NCI-H774 (cell line): ENCODE results near the gene CLEC12A.
"Not testable (repeated sequence)": the region's sequence is repeated elsewhere in the genome, so short reads cannot be mapped to it uniquely, and the experiment has no call there.

ENCODE experiments used
- DNase-seq: peaks from one replicate; lab custom pipeline; 2025; lab: John Stamatoyannopoulos, UW

The CLEC12A gene

DNA sequence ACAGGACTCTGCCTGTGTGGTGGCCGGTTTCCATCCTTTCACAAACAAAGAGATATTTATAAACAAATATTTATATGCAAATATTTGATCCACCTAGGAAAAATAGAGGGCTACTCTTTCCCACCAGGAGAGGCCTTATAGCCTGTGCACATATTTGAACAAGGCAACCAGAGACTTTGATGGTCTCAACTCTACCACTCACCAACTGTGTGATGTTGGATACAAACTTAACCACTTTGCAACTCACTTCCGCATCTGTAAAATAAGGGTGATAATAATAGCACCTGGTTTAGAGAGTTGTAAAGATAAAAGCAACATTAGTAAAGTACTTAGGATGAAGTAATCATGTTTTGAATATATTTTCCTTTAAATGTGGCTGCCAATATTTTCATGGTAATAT is 1.5 kb upstream of the CLEC12A start:
- no peak for DNase-seq

DNA sequence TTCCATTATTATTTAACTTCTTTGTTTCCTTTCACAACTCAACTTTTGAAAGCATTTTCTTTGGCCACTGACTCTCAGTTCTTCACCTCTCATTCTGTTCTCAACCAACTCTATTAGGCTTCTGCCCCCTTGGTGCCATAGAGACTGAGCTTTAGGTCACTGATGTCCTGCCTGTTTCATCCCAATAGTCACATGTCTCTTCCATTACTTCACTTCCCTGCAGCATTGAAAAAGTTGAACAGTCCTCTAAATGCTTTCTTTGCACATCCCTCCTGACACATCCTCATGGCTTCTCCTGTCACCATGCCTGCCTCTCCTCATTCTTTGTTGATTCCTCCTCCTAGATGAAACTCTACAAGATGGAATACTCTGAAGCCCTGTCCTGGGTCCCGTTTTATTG is 2.7 kb downstream of the CLEC12A start:
- no peak for DNase-seq

DNA sequence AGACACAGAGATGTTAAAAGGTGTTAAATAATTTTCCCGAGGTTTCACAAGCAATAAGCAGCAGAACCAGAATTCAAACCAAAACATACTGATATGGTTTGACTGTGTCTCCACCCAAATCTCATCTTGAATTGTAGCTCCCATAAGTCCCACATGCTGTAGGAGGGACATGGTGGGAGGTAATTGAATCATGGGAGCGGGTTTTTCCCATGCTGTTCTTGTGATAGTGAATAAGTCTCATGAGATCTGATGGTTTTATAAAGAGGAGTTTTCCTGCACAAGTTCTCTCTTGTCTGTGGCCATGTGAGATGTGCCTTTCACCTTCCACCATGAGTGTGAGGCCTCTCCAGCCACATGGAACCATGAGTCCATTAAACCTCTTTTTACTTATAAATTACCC is 3.5 kb downstream of the CLEC12A start:
- DNase-seq: not testable (repeated sequence)

DNA sequence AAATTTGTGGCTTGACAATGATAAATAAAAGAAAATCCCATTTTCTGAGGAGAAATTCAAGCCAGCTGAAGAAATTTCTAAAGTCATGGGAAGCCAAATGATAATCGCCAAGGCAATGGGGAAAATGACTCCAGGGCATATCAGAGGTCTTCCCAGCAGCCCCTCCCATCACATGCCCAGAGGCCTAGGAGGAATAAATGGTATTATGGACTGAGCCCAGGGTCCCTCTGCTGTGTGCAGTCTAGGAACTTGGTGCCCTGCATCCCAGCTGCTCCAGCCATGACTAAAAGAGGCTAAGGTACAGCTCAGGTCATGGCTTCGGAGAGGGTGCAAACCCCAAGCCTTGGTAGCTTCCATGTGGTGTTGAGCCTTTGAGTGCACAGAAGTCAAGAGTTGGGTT is 4.4 kb downstream of the CLEC12A start:
- DNase-seq: no peak

DNA sequence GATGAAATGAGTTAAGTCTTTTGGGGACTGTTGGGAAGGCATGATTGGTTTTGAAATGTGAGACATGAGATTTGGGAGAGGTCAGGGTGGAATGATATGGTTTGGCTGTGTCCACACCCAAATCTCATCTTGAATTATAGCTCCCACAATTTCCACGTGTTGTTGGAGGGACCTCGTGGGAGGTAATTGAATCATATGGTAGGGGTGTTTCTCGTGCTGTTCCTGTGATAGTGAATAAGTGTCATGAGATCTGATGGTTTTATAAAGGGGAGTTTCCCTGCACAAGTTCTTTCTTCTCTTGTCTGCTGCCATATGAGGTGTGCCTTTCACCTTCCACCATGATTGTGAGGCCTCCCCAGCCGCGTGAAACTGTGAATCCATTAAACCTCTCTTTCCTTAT is 5.4 kb downstream of the CLEC12A start:
- not testable (repeated sequence) for DNase-seq

DNA sequence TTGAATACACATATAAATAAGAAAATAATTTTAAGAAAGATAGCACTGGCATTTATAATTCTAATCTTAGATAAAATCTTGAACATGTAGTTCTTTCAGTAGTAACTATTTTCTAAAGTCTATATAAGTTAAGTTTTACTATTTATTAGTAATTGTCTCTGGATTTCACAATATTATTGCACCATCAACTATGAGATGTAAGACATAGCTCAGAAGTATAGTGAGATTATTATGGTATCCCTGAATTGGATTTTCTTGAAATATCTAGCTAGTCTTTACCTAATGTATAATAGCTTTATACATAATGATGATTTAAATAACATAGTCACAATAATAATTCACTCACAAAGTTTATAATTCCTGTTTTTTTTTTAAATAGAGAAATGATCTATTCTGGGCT is 6.7 kb downstream of the CLEC12A start:
- DNase-seq: no peak

DNA sequence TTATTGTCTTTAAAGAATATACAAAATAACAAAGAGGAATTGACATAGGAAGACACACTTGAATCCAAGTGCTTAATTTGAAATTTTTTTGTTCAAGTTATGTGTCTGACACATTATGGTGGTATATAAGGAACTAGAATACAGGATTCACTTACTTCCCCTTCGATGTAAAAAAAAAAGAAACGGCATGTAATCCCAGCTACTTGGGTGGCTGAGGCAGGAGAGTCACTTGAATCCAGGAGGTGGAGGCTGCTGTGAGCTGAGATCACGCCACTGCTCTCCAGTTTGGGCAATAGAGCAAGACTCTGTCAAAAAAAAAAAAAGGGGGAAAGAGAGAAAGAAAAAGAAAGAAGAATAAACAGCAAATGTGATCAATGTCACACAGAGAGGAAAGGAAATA is 8.9 kb downstream of the CLEC12A start:
- DNase-seq: no peak

DNA sequence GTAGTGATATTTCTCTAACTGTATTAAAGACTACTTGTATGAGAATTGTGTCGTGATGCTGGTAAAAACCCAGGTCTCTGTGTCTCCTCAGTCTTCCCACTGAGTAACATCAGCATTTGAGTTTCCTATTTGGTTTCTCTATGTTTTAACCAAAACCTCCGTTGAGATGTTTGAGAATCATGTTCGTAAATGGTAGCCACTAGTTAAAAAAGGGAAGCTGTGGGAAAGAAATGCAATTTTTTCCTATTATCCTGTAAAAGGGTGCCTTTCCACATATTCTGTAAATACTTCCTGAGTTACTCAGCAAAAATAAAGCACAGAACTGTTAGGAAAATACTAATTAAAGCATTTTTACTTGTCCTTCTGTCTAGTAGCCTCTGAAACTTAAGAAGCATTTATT is 20.7 kb downstream of the CLEC12A start:
- no peak for DNase-seq

DNA sequence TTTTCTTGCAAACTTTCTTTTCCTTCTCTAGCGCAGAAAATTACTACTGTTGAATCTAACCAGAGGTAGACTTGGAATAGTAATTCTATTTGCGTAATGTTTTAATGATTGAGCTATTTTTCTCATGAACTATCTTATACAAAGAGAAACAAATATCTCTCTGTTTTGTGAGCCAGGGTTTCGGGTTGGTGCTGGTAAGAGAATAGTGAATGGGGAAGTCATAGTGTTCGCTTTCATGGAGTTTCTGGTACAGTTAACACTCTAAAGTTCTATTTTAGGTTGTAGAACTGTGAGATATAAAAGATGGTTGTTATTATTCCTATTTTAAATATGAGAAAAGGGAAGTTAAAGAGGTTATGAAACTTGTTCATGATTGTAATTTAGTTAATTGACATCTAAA is 21.1 kb downstream of the CLEC12A start:
- no peak for DNase-seq

DNA sequence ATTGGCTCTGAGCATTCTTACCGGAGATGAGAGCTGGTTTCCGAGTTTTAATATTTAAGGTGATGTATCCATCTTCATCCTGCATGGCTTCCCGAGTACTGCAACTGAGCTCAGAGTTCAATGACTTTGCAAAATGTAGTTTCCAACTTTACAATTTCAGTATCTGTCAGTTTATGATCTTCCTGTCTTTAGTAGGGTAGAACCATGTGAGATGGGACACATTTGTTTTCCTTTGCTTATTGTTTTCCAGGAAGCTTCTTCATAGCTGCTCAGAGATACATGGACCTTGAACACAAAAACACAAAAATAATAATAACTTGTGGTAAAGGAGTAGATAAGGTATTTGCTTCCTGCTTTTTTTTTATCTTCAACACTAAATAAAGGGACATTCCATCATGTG is 27.8 kb downstream of the CLEC12A start, which contains the start of gene CLEC1B:
CLEC1B (minus strand) TSS at position 106 of the 400 bp plus-strand sequence; CDS start at position 85, 21 bp downstream.
- no peak for DNase-seq

DNA sequence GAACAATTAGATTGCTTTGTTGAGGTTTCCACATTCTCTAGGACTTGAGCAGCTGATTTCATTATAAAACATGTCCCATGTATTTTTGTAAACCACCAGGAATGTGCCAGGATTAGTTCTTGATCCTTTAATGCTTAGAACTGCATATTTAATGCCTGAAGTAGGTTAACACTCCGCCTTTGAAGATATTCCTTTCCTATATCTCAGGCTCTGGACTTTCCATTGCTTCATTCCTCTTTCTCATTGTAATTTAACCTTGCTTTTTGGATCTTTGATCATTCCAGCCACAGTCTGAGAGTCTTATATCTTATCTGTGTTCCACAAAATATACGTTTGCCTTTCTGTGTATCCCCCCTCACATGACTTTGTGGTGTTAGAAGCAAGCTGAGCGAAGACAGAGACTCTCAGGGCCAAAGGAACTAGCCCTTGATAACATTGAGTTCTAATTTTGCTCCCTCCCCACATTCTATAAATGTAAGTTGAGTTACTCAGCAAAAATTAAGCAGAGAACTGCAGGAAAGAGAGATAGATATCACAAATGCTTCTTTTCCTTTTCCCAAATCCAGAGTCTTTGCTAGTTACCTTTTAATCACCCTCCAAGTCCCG is 30.1 kb downstream of the CLEC12A start:
- no peak for DNase-seq

DNA sequence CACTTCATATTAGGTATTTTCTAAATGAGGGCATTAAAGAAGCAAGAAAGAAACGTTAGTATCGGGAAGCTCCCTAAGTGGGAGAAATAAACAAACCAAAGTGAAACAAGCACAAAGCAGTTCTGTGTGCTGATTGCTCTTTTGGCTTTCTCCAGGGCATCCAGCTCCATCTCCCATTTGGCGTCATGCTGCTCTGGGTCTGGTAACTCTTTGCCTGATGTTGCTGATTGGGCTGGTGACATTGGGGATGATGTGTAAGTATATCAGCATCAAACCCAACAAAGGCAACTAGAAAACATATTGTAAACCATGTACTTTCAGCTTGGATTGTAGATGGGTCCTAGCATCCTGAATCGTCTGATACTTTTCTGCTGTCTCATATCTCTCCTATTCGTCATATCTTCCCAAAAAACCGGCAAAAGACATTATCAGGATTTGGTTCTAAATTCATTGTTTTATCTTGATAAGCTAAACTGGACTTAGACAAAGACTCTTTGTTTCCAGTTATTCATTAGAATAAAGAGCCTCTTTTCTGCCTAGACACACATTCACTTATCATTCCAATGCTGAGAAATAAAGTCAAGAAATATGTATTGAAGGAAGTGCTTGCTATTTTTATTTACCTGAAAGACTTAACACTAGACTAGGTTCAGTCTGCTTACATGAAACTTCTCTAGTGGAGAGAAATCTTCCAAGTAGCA is 41.6 kb downstream of the CLEC12A start:
- DNase-seq: no peak

DNA sequence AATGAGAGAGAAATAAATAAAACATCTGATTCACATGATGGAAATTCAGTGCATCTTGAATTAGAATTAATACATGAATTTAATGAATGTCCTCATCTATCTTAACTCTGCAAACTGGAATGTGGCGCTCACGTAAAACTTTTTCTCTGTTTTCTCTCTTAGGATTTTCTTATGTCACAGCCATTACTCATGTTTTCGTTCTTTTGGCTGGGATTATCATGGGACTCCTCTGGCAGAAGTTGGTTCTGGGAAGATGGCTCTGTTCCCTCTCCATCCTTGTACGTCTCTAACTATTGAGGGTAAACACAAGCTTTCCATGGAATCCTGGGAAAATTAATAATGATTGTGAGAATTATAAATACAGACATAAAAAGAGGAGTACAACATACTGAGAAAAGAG is 44.2 kb downstream of the CLEC12A start:
- DNase-seq: no peak

DNA sequence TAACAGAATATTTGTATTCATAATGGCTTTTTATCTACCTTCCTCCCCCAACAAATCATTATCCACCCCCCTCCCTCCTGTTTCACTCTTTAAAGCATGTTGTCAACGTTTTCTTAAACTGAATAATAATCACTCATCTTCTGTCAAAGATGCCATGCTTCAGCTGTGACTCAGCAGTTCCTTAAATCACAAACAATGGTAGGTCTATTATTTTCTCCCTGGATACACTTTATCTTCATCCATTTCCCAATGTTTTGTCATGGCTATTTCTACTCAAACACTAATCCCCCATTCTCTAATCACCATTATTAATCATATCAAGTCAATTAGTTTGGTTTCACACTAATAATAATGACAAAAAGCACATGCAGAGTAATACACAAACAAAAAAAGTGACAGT is 45.7 kb downstream of the CLEC12A start:
- DNase-seq: no peak

DNA sequence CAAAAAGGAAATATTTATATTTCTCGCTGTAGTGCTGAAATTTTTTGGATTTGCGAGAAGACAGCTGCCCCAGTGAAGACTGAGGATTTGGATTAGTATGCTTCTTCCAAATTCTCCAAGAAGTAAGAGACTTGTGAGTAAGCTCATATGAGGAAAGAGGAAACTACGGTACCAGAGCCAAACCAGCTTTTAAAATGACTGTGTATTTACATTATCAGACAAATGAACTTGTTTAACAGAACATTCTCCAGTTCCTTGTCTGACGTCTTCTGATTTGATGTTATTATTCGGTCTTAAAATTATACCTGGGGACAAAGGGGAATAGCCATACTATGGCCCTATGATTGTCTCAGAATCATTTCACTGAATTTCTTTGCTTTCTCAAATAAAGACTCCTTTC is 47.2 kb downstream of the CLEC12A start:
- no peak for DNase-seq

DNA sequence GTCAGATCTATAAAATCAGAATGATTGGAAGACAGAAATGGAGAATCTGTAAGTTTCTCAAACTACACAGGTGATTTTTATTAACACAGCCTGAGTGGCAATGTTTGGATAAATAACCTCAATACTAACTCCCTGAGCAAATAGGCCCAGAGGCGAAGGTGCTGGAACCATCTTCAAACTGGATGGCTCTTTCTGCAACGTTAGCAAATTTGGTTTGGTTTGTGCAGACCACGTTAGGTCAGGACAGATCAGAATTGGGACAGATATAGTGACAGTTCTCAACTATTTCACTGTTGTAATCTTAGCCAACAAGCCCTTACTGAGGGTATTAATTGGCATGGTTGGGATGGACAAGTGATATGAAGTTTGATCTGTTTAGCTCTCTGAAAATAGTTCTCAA is 50.1 kb downstream of the CLEC12A start:
- no peak for DNase-seq

DNA sequence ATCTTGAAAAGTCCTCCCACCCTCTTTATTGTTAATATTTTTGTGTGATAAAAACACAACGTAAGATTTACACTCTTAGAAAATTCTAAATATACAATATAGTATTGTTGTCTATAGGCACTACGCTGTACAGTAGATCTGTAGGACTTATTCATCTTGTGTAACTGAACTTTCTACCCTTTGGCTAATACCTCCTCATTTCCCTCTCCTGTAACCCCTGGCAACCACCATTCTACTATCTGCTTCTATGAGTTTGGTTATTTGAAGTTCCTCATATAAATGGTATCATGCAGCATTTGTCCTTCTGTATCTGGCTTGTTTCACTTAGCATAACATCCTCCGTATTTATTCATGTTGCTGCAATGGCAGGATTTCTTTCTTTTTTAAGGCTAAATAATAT is 54.0 kb downstream of the CLEC12A start:
- no peak for DNase-seq

DNA sequence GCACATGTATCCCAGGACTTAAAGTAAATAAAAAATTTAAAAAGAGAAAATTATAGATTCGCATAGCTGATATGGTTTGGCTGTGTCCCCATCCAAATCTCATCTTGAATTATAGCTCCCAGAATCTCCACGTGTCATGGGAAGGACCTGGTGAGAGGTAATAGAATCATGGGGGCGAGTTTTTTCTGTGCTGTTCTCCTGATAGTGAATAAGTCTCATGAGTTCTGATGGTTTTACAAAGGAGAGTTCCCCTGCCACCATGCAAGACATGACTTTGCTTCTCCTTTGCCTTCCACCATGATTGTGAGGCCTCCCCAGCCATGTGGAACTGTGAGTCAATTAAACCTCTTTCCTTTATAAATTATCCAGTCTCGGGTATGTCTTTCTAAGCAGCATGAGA is 55.5 kb downstream of the CLEC12A start:
- not testable (repeated sequence) for DNase-seq

DNA sequence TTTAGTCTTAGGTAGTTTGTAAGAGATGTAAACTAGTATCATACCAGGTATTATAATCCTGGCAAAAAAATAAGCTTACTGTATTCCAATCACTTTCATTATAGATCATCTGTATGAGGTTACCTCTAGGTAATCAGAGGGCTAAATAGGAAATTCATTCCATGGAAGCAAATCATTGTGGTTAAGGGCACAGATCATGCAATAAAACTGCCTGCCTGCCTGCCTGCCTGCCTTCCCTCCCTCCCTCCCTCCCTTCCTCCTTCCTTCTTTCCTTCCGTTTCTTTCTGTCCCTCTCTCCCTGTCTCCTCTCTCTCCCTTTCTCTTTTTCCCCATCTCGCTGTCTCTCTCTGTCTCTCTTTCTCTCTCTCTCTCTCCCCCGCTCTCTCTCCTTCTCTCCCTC is 56.1 kb downstream of the CLEC12A start:
- no peak for DNase-seq

DNA sequence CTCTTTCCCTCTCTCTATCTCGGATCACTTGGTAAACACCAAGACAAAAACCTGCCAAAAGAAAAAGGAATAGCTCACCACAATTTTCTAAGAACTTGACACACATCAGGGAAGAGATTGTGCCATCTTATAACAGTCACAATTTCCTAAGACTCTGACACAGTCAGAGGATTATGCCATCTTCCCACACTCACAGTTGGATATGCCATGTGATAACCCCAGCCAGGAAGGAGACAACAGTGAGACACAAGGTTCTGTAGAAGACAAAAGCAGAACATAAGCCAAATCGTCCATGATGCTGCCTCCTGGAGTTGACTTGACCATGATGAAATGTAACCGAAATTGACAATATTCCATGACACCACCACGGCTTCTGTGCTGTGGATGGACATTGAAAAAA is 56.5 kb downstream of the CLEC12A start:
- DNase-seq: no peak

DNA sequence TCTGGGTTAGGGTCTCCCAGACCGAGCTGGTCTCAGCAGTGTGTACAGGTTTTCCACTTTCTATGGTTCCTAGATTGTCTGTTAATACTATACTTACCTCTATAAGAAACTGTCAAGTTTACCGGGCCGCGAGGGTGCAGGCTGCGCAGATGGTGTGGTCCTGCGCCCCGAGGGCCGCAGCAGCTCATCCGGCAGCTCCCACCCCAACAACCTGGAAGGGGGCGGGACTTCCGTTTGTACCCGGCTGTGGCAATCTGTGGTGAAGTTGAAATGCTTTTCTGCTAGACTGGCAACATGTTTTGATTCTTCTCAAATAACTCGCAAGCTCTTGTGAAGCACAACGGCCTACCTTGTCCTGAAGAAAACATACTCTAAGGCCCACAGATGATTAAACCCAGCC is 59.2 kb downstream of the CLEC12A start, which contains the start of gene CLEC9A:
CLEC9A (plus strand) TSS at position 237 of the 400 bp plus-strand sequence. CDS start 22,006 bp downstream, outside the sequence.
- no peak for DNase-seq

DNA sequence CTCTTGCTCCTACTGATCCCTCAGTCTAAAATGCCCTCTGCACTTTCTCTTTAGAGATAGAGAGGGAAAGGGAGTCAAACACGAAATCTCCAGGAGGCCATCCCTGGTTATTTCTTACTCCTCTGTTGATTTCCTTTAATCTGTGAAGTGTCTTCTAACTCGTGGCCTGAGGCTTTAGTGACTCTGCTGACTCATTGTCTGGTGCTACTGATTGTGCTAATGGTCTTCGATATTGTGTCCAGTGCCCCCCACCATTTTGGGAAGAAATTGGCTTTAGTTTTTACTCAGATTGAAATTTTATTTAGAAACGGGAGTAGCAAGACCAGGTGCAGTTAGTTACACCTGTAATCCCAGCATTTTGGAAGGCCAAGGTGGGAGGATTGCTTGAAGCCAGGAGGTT is 60.1 kb downstream of the CLEC12A start:
- DNase-seq: no peak

DNA sequence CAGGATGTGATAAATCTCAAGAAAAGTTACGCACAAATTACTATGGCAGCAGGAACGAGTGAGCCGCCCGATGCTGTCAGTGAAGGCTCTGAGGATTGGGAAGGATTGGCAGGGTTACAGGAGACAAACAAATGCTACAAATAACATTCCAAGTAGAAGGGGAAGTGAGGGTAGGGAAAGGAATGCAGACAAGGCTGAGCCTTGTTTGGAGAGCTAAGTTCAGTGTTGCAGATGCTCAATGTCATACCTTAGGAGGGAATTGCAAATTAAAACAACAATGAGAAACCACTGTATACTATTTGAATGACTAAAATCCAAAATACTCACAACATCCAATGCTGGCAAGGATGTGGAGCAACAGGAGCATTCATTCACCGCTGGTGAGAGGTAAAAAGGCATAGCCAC is 60.6 kb downstream of the CLEC12A start:
- no peak for DNase-seq
